IMR-90 (cell line): ENCODE data around the gene SCYL2. TPM values are rescaled to one million over a fixed set of nuclear protein-coding genes. Genes with fewer than 3 reads are reported as not detected.

Source experiments
- ATAC-seq: fragments of 200-7000 bp; cut with Tn5 transposase; 2 replicates; pipeline ENCODE4 v1.9.1; 2020; ENCODE audit warnings: low read depth, mild to moderate bottlenecking, moderate library complexity
- BruUV-seq: library from RNA; stranded (reverse); fragments of 400-500 nt; replicated peaks from 2 replicates; lab custom pipeline; 2021; lab: Mats Ljungman, UMichigan
- CTCF ChIA-PET: fragments of 300-600 bp; formaldehyde crosslinking; extraction: SDS; loops from one replicate; lab custom pipeline; 2021; ENCODE audit warnings: antibody characterized with exemption; lab: Yijun Ruan, JAX
- POLR2A ChIA-PET: fragments of 300-600 bp; sonication (Branson Sonifier 250); formaldehyde crosslinking; loops from one replicate; lab custom pipeline; 2022; ENCODE audit warnings: antibody characterized with exemption; ENCODE audit not compliant: unreplicated experiment; lab: Charles Lee
- DNase-seq: peaks from one replicate; pipeline ENCODE4 v3.0.0; 2013
- H2AFZ ChIP-seq: replicated peaks from 2 replicates; pipeline ENCODE3; 2013; ENCODE audit warnings: low read length, mild to moderate bottlenecking; ENCODE audit not compliant: poor library complexity
- H2AK5ac ChIP-seq: 2 replicates; pipeline ENCODE4 v1.6.1; 2013; ENCODE audit warnings: low read depth, low read length, inconsistent platforms
- H2AK9ac ChIP-seq: replicated peaks from 2 replicates; pipeline ENCODE3; 2013; ENCODE audit warnings: mild to moderate bottlenecking, low read depth, low read length, moderate library complexity; ENCODE audit not compliant: poor library complexity
- H2BK120ac ChIP-seq: 2 replicates; pipeline ENCODE4 v1.6.1; 2013; ENCODE audit warnings: low read depth, low read length, inconsistent platforms
- H2BK15ac ChIP-seq: 3 replicates; pipeline ENCODE4 v1.6.1; 2013; ENCODE audit warnings: low read depth, low read length, inconsistent platforms
- H2BK20ac ChIP-seq: 2 replicates; pipeline ENCODE4 v1.6.1; 2013; ENCODE audit warnings: low read depth, mild to moderate bottlenecking, inconsistent platforms, low read length, moderate library complexity
- H2BK5ac ChIP-seq: 2 replicates; pipeline ENCODE4 v1.6.1; 2013; ENCODE audit warnings: mild to moderate bottlenecking, low read depth, low read length, inconsistent platforms; ENCODE audit not compliant: poor library complexity, severe bottlenecking
- H3K14ac ChIP-seq: replicated peaks from 2 replicates; pipeline ENCODE4 v1.6.1; 2013; ENCODE audit warnings: low read depth, low read length, inconsistent platforms
- H3K18ac ChIP-seq: 2 replicates; pipeline ENCODE4 v1.6.1; 2013; ENCODE audit warnings: low read depth, low read length, control low read depth
- H3K23ac ChIP-seq: 2 replicates; pipeline ENCODE4 v1.6.1; 2013; ENCODE audit warnings: low read depth, low read length, inconsistent platforms
- H3K27ac ChIP-seq: 2 replicates; pipeline ENCODE4 v1.5.1; 2013; ENCODE audit warnings: mild to moderate bottlenecking, control low read depth, low read length; ENCODE audit not compliant: insufficient read depth
- H3K27me3 ChIP-seq: 2 replicates; pipeline ENCODE4 v1.6.1; 2013; ENCODE audit warnings: low read length; ENCODE audit not compliant: control insufficient read depth, insufficient read depth
- H3K36me3 ChIP-seq: 2 replicates; pipeline ENCODE4 v1.6.1; 2013; ENCODE audit warnings: low read length, mixed read lengths; ENCODE audit not compliant: control insufficient read depth, insufficient read depth
- H3K4ac ChIP-seq: 2 replicates; pipeline ENCODE4 v1.6.1; 2013; ENCODE audit warnings: low read depth, low read length, inconsistent platforms
- H3K4me1 ChIP-seq: 2 replicates; pipeline ENCODE4 v1.6.1; 2013; ENCODE audit warnings: low read length, mixed read lengths; ENCODE audit not compliant: control insufficient read depth, insufficient read depth
- H3K4me2 ChIP-seq: 2 replicates; pipeline ENCODE4 v1.6.1; 2013; ENCODE audit warnings: low read depth, mild to moderate bottlenecking, control low read depth, low read length, moderate library complexity
- H3K4me3 ChIP-seq: 2 replicates; pipeline ENCODE4 v1.5.1; 2013; ENCODE audit warnings: low read depth, mild to moderate bottlenecking, control low read depth, low read length, moderate library complexity; ENCODE audit not compliant: insufficient read depth
- H3K56ac ChIP-seq: 2 replicates; pipeline ENCODE4 v1.6.1; 2013; ENCODE audit warnings: low read length, inconsistent platforms; ENCODE audit not compliant: insufficient read depth; ENCODE audit errors: extremely low read depth
- H3K79me1 ChIP-seq, 2 experiments: 2 replicates each; pipeline ENCODE4 v1.6.1; 2013; ENCODE audit warnings: low read length in 2 of 2, inconsistent platforms in 1 of 2, low read depth in 1 of 2
- H3K9ac ChIP-seq: 2 replicates; pipeline ENCODE4 v1.6.1; 2013; ENCODE audit warnings: low read depth, low read length, control low read depth
- H3K9me1 ChIP-seq: 2 replicates; pipeline ENCODE4 v1.6.1; 2013; ENCODE audit warnings: low read length, inconsistent platforms; ENCODE audit not compliant: insufficient read depth
- H3K9me3 ChIP-seq: 2 replicates; pipeline ENCODE4 v1.6.1; 2013; ENCODE audit warnings: low read length; ENCODE audit not compliant: control insufficient read depth, insufficient read depth
- H4K20me1 ChIP-seq: 2 replicates; pipeline ENCODE4 v1.6.1; 2013; ENCODE audit warnings: low read length, inconsistent platforms; ENCODE audit not compliant: insufficient read depth
- H4K5ac ChIP-seq: 2 replicates; pipeline ENCODE4 v1.6.1; 2013; ENCODE audit warnings: mild to moderate bottlenecking, low read depth, low read length, control low read depth
- H4K8ac ChIP-seq, 2 experiments: 2 replicates each; pipeline ENCODE4 v1.6.1; 2013; ENCODE audit warnings: low read depth in 2 of 2, low read length in 2 of 2, control low read depth in 1 of 2, inconsistent platforms in 1 of 2
- H4K91ac ChIP-seq: 2 replicates; pipeline ENCODE4 v1.6.1; 2013; ENCODE audit warnings: low read depth, low read length, inconsistent platforms; ENCODE audit not compliant: insufficient read depth
- ELK1 ChIP-seq: fragments of 150-350 bp; IDR thresholded peaks from 2 replicates; pipeline ENCODE4 v1.6.1; 2016; ENCODE audit warnings: low read depth, mild to moderate bottlenecking, low read length, moderate library complexity, borderline replicate concordance
- MAZ ChIP-seq: IDR thresholded peaks from 2 replicates; pipeline ENCODE4 v1.6.1; 2012; ENCODE audit warnings: low read depth, mild to moderate bottlenecking, low read length, improper control_type of control experiment, moderate library complexity, borderline replicate concordance
- POLR2A ChIP-seq: IDR thresholded peaks from 2 replicates; pipeline ENCODE4 v1.6.1; 2012; ENCODE audit warnings: mild to moderate bottlenecking, low read depth, low read length
- RCOR1 ChIP-seq: IDR thresholded peaks from 2 replicates; pipeline ENCODE4 v1.6.1; 2012; ENCODE audit warnings: mild to moderate bottlenecking, low read length, improper control_type of control experiment; ENCODE audit not compliant: insufficient replicate concordance
- USF2 ChIP-seq: fragments of 150-350 bp; IDR thresholded peaks from 2 replicates; pipeline ENCODE4 v1.6.1; 2017; ENCODE audit warnings: mild to moderate bottlenecking, antibody characterized with exemption, low read length, low read depth
- WGBS, 2 experiments: methylation state at CpG; one replicate each; pipeline versions ENCODE4 v1.1.5 to v1.1.7; 2013; ENCODE audit warnings: missing lambda C conversion rate in 2 of 2; ENCODE audit not compliant: insufficient read length in 1 of 2; ENCODE audit errors: extremely low coverage in 2 of 2; 5-methylcytosine and 5-hydroxymethylcytosine counted together
- dilution Hi-C: fragments of 300-500 bp; cut with HindIII; formaldehyde crosslinking; loops from one replicate; pipeline ENCODE4 v1.14.3; 2018; ENCODE audit warnings: low sequenced_read_pairs; ENCODE audit not compliant: unreplicated experiment
- in situ Hi-C: fragments of 300-500 bp; cut with MboI; formaldehyde crosslinking; loops from 3 replicates; pipeline ENCODE4 v1.14.3; 2019; ENCODE audit warnings: low sequenced_read_pairs, inconsistent platforms, mixed read lengths
- intact Hi-C: fragments of 100-400 bp; cut with micrococcal nuclease; formaldehyde crosslinking; loops from 2 replicates; pipeline ENCODE4 v1.10.0; 2022
- polyA plus RNA-seq, 3 experiments: library from polyadenylated mRNA; depleted of rRNA; stranded (reverse); fragments of >200 nt; gene quantifications; 2 replicates each; pipeline ENCODE4 v1.2.3, GENCODE V29; 2012; ENCODE audit warnings: low replicate concordance in 1 of 3
- total RNA-seq: library from RNA; depleted of rRNA; stranded (reverse); fragments of >200 nt; gene quantifications from 2 replicates; pipeline ENCODE4 v1.2.3, GENCODE V29; 2012

Gene SCYL2
- total and polyA plus RNA-seq, 2 of the 4 experiments (the other 2 are of a cell fraction), result 15.3 to 52.0 TPM

DNA sequence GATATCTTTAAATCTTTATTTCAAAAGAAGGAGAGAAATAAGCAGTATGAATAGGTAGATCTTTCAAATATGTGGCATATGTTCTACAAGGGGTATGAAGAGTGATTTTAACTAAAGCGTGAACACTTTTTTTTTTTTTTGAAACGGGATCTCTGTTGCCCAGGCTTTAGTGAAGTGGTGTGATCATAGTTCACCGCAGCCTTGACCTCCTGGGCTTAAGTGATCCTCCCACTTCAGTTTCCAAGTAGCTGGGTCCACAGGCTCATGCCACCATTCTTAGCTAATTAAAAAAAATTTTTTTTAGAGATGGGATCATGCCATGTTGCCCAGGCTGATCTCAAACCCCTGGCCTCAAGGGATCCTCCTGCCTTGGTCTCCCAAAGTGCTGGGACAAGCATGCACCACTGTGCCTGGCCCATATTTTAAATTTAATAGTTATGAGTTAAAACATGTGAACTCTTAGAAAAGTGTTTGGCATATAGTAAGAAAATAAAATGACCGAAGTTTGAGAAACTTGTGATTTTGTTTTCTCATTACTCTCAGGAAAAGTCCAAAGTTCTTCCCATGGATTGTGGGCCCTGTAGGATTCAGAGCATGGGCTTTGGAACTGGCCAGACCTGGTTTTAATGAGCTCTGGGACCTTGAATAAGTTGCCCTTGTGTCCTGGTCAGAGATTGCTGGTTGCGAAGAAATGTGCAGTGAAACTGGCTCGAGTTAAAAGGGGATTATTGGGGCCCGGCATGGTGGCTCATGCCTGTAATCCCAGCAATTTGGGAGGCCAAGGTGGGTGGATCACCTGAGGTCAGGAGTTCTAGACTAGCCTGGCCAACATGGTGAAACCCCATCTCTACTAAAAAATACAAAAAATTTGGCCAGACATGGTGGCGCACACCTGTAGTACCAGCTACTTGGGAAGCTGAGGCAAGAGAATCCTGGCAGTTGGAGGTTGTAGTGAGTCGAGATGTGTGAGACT, 116.9 kb downstream of the SCYL2 start:
- Histone ChIP-seq H3K36me3 (no peaks in the 10 kb centered on the region), H2BK15ac (no peak overlapping the region), H3K79me1 (no peaks in the 10 kb centered on the region), H2AK5ac (no peak overlapping the region), H3K27me3 (no peaks in the 10 kb centered on the region), H4K5ac (no peak overlapping the region), H2AFZ (no peak overlapping the region), H3K4me1 (no peaks in the 10 kb centered on the region), H3K9me3 (no peaks in the 10 kb centered on the region), H4K20me1 (no peaks in the 10 kb centered on the region), H3K9ac (no peak overlapping the region), H2BK5ac (no peak overlapping the region), H3K27ac (no peak overlapping the region), H3K4ac (no peak overlapping the region), H3K18ac (no peak overlapping the region), H2AK9ac (no peak overlapping the region), H4K91ac (no peak overlapping the region), H3K14ac (no peak overlapping the region), H3K9me1 (no peaks in the 10 kb centered on the region), H2BK20ac (no peak overlapping the region), H3K56ac (no peak overlapping the region), H4K8ac (no peak overlapping the region), H2BK120ac (no peak overlapping the region), H3K23ac (no peak overlapping the region), H3K4me2 (no peak overlapping the region), H3K4me3 (no peak overlapping the region)
- no CpG with 5 or more reads among the region's 9 CpGs for WGBS, 2 experiments
- intact Hi-C loops (no loop called here), dilution Hi-C loops (no loop called here), in situ Hi-C loops (no loop called here)
- ChIA-PET POLR2A (no interaction called here), CTCF (interaction anchor here (0.5 kb wide), 1 partner anchor 155 kb away, joined by 4 read pairs; no protein-coding TSS in a partner anchor)
- no TSS peak for BruUV-seq
- TF ChIP-seq MAZ (no peak), RCOR1 (no peak), POLR2A (no peak), USF2 (no peak), ELK1 (no peak)
- no peak for DNase-seq
- no peak for ATAC-seq
